T-helper 1 cell treated with Interleukin-12 subunit alpha and Interleukin-12 subunit beta and Interleukin-4 antibody, amounts not matched to agents 30 ng/mL and 1 ng/mL, for 36 hours (primary cell): ENCODE data around the gene LHFPL2. TPM values are rescaled to one million over a fixed set of nuclear protein-coding genes. Genes with fewer than 3 reads are reported as not detected.

Experiments used
- intact Hi-C: fragments of 100-400 bp; cut with micrococcal nuclease; formaldehyde crosslinking; loops from one replicate; pipeline ENCODE4 v1.15.1; 2024
- total RNA-seq: library from RNA; stranded (reverse); gene quantifications from 2 replicates; pipeline ENCODE4 v1.2.3, GENCODE V29; 2022

Gene LHFPL2
- total RNA-seq, 1 donor from 2014 or later: 0.25 TPM

DNA sequence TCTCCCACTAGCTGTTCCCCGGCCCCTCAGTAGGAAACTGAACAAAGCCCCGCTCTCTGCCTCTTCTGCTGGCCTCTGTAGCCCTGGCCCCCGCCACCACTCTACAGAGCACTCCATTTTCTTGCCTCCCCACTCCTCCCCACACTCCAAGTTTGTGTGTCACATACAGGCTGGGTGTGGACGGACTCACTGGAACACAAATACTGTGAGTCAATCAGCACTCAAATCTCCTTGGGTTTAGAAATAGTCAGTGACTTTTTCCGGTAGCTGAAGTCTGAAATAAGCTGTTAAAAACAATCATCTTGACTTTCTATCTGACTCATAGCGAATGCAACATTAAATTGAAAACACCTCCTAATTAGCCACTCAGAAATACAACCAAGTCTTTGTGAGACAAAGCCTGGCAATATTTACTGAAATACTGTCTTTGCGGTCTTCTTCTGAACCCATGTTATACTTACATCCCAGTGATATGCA lies 122.5 kb downstream of the LHFPL2 start:
- intact Hi-C loops: no loop called here

DNA sequence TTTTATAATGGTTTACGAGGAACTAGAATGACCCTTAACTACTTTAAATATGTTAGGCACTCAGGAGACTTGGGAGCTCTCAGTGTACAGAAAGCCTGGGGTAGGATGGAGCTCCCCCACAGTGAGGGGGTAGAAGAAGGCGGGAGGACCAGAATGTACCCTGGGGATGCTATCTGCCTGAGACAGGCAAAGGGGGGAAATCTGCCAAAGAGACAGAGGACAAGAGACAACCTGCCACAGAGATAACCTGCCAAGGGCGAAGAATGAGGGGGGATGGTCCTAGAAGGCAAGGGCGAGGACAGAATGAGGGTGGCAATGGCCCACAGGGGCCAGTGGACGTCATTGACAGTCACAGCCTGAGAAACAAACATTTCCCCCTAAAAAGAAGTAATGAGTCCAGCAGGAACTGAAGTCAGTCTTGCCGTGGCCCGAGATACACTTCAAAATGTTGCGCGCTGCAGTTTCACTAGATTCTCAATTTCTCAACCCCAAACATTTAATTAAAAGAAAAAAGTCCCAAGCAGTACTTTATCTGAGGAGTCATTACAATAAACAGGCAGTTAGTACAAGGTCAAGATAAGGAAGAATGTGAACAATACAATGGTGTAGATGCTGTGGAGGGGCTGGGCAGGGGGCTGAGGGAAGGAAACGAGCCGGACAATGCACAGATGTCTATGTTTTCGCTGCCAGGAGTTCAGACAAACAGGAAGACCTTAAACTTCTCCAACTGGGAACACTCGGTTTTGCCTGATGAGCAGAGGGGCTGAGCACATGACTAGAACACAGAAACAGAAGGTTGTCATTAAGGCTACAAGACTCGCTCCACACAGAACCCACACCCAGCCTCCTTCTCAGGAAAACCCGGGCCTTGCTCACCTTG lies 125.0 kb downstream of the LHFPL2 start:
- intact Hi-C loops: no loop called here

DNA sequence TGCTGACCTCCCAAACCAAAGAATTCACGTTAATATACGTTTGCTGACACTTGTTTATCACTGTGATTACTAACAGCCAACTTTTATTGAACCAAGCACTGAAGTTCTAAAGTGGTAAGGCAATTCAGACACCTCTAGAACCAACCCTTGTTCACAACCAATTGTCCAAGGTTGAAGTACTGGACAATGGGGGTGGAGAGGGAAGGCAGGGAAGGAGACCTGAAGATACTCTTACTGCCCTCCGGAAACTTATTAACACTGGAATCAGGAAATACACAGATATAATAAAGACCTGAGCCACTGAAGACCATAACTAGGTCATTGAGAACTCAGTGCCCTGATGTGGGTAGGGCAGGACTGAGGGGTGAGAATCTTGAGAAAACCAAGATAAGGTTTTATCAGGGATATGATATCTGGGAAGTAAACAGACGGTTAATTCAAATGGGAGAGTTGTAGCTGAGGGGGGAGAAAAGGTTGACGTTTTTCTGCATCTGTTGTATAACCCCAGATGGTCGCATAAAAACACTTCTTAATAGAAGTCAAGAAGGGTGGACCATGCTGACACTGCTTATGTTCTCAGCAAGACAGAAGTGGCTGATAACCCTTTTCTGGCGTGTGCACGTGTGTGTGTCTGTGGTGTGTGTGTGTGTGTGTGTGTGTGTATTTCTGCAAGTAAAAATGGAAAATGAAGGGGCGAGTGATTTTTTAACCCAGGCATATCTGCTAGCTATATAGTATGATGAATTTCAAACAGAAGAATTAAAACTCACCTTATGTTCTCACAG lies 125.9 kb downstream of the LHFPL2 start:
- intact Hi-C loops: no loop called here

DNA sequence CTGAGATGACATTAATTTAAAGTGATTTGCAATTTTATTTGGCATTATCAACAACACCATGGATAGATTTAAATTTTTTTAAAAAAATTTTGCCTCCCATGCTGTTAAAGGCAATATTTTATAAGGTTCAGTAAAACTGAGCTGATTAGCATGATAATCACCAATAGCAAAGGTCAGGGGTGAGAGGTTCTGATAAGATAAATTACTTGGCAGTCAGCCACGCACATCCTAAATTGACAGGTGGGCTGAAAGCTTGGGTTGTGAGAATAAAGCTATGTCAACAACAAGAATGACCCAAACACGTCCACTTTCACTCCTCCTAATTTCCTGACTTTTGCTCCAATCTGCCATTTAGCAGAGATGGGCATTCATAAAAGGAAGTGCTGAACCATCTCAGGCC lies 127.1 kb downstream of the LHFPL2 start:
- intact Hi-C loops: no loop called here

DNA sequence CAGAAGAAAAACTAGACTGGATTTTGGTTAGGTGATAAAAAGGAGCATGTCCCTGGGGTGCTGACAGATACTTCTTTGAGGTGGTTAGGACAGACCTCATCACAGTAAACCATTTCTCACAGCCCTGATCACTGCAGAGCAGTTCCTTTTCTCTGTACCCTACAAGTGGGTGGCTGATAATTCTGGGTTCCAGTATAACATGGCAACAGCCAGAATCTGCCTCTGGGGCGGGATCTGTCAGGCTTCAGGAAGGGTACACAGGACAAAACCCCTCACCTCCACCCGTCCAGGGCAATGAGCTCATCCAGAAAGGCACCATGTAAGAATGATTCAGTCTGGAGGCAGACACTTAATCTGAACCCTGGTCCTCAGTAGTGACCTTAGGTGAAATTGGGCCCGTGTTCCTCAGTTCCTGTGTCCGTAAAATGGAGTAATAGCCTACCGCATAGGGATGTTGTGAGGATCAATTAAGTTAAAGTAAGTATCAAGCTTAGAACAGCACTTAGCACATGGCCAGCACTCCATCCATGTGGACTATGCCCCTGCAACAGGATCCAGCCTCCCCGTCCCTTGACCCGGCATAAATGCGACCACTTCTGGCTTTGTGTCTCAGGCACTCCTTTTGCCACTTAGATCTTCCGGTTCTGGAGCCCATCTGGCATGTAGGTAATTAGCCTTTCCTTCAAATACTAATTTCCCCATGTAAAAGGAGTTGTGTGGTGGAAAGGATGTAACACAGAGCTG lies 129.2 kb downstream of the LHFPL2 start:
- intact Hi-C loops: no loop called here

DNA sequence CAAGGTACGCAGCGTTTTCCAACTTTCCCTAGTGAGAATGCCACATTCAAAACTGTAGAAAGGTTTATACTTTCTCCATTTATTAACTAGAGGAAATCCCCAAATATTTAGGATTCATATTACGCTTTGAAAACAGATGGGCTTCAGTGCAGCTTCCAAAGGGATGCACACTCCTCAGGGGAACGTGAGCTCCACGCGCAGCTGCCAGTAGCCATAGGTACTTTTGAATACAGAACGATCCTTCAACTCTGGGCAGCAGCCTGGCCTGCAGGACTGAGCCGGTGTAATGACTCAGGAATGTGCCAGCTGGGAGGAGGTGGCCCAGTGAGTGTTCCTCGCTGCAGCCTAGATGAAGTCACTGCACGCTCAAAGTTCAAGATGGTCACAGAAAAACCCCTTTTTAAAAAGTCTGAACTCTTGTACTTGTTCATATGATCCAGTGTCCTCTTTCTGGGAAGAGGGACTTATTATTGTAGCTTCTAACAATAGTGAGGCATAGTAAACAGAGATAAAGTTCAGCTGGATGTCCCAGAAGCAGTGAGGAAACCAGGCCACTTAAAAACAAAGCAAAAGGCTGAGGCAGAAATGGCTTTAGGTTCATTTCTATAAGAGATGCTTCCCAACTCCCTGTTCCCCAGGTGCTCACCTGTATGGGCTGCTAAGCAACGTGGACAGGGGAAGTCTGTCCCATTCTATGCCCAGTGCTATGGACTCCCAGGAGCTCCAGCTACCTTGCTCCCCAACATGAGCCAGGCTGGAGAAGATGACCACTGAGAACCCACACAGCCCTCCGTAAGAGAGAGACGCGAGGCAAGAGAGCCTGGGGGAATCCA lies 130.0 kb downstream of the LHFPL2 start:
- intact Hi-C loops: no loop called here

DNA sequence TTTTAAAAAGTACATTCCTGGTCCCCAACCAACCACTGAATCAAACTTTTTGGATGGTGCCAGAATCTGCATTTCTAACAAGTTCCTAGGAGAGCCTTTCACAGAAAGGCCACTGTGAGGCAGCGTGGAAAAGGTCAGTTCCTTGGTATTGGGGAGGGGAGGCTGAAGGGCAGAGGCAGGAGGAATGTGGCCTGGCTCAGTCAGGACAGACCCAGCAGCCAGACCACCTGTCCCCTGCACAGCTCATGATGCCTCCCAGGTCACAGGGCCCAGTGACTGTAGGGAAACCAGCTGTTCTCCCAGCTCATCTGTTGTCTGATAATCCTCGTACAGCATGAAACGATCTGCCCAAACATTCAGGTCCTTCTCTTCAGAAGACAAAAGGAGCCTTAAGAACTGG lies 132.9 kb downstream of the LHFPL2 start:
- intact Hi-C loops: no loop called here

DNA sequence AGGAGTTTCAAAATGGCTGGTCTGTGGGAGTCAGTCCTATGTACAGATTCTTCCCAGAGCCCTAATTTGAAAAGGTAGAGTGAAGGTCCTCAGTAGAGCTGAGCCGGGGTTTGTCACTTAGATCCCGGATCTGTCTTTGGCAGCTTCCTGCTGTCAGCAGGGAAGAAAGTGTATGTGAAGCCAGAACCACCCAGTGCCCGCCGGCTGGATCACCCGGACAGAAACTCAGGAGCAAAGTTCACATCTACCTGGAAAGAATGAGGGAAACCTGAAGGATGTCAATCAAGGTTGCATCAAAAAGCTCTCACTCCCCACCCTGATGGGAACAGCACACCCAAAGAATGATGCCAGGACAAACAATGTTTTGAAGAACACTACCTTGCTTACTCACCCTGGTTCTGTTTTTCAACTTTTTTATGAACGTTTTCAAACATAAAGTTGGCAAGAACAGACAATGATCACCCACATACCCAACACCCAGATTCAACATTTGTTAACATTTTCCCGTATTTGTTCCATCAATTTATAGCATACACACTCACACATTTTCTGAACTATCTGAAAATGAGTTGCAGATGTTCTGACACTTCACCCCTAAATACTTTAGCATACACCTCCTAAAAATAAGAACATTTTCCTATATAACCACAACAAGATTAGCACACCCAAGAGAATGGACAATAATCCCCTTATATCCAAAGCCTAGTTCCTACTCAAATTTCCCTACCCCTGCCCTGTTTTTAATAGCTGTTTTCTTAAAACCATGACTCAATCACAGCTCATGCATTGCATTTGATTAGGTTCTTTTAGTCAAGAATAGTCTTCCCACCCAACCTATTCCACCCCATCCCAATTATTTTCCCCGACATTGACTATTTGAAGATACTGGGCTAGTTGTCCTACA lies 133.9 kb downstream of the LHFPL2 start:
- intact Hi-C loops: no loop called here

DNA sequence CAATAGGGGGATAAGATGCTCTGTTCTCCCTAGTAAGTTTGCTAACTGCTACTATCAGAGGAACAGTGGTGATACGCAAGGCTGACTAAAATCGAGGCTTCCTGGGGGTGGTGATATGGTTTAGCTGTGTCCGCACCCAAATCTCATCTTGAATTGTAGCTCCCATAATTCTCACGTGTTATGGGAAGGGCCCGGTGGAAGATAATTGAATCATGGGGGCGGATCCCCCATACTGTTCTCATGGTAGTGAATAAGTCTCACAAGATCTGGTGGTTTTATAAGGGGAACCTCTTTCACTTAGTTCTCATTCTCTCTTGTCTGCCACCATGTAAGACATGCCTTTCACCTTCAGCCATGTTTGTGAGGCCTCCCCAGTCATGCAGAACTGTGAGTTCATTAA lies 135.1 kb downstream of the LHFPL2 start:
- intact Hi-C loops: no loop called here

DNA sequence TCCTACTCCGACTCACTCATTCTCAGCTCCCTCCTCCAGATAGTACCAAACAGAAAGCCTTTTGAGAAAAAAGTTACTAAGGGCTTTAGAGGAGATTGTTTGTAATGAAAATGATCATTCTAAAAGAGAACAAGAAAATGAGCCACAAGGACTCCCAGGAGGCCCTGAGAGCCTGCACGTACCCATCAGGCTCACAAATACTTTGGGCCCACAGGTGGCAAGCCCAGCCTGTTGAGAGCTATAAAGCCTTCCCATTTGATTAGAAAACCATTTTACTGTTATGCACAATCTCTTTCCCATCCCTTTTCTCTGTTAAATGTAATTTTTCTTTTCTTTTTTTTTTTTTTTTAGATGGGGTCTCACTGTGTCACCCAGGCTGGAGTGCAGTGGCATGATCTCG lies 136.1 kb downstream of the LHFPL2 start:
- intact Hi-C loops: no loop called here

DNA sequence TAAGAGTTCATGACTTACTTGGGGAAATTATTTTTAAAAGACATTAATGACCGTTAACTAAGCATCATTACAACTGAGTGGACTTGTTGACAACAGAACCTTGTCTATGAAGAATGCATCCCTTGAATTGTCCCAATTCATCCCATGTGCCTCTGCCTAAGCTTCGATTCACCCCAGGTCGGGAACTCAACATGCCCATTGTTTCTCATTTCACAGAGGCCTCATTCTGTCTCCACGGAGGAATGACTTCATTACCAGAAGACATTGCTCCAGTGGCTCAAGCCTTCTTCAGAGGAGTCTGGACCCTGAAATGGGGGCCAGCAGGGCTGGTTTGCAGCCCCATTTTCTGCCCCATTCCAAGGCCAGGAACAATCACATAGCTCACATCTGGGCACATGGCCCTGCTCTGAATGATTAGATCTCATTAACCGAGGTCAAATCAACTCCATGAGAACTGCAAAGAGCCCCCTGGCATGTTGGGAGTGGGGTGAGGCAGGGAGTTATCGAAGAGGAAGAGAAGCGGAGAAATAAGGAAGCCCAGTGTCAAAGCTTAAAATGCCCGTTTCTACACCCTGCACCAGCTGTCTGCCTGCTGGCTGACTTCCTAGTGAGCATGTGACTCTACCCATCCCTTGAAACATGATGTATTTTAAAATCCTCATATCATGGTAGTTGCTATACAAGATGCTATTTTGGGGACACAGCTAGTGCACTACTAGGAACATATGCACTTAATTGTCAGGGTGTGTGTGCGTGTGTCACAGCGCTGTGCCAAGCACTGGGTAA lies 137.3 kb downstream of the LHFPL2 start:
- intact Hi-C loops: no loop called here

DNA sequence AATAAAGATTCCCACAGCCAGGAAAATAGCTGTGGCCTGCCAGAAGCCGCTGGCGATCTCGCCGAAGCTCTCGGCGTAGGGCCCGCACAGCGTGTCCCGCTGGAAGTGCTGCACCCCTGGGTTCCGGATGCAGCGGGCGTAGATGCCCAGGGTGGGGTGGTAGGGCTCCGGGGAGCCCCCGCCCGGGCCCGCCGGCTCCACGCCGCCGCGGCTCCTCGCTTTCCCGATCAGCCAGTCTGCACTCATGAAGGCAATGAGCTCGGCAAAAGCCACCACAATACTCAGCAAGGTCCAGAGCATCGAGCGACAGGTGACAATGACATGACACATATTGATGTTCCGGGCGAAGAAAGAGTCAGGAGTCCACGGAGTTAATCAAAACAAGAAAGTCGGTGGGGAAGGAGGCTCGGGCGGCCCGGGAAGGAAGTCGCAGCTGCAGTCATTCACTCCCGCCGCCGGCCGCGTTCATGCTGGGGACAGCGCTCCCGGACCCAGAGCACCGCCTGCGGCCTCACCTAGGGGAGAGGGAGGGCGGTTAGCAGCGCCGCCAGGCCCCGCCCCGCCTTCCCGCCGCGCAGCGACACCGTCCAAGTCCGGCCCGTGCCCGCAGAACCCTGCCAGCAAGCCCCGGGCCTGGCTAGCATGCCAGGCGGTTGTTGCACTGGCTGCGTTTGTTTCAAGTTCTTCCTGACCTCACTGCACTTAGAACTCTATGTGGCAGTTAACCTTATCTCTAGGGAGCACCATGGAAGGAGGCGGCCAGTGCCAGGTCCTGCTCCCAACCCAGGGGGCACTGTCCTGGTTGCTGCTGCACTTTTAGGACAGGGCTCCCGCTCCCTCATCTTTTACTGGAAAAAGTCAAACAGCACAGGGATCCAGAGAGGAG lies 138.4 kb downstream of the LHFPL2 start:
- intact Hi-C loops: no loop called here

DNA sequence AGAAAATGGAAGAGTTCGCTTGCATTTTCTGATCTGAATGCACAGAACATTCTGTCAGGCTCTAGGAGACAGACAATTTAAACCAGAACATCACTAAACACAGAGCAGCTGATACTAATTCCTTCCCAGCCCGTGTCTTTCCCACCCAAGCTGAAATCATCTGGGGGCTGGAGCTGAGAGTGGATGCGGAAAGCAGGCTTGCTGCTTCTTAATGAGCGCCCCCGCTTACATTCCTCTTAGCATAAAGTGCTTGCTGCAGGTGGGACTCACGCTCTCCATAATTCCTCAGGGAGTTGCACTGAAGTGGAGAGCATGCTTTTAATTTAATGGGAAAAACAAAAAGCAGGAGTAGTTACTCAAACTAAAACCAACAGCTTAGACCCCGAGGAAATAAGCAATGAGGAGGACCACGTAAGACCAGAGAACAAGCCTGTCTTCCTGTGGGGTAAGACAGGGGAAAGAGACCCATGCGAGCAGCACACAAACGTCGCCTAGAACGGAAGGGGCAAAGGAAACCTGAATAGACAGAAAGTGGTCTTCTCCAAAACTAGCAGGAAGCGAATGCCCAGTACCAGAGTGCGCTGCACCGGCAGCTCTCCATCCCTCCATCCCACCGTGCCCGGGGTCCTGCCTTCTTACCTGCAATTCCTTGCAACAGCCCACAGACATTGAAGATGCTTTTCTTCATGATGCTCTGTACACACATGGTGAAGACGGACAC lies 139.3 kb downstream of the LHFPL2 start:
- intact Hi-C loops: no loop called here

DNA sequence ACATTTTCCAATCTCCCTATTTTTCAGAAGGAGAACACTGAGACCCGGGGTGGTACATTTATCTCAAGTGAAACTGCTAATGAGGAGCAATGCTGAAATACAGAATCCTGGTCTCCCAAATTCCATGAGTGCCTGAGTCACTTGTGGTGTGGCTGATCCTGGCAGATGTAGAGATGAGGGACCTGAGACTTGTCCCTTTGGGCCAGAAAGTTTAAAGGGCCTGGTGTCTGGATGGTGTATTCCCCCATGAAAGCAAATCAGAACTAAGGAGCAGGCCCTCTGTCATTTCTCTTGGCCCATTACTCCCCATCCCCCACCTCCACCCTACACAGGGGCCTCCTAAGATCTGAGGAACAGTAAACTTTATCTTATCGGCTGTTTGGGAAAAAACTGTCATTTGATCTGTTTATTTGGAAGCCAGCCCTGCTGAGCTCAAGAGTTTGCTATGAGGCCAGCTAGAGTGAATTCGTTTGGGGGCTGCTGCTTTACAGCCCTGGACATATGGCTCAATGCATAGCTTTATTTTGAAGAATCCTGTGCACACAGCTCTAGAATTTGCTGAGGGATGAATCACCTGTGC lies 140.3 kb downstream of the LHFPL2 start:
- intact Hi-C loops: no loop called here

DNA sequence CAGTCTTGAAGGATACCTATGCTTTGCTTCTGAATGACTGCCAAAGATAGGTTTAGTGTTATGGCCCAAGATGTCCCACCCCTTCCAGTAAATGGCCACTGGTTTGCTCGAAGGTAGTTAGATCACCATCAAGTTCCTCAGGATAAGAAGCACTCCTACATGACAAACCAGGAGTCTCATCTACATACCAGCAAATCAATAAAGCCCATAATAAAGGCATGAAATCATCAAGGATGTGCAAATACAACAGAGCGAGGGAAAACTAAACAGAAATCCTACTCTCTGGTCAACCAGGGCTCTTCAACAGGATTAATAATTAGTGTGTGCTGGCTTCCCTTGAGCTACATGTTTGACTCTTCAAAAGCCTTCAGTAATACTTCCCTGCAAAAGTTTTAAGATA lies 141.0 kb downstream of the LHFPL2 start:
- intact Hi-C loops: no loop called here

DNA sequence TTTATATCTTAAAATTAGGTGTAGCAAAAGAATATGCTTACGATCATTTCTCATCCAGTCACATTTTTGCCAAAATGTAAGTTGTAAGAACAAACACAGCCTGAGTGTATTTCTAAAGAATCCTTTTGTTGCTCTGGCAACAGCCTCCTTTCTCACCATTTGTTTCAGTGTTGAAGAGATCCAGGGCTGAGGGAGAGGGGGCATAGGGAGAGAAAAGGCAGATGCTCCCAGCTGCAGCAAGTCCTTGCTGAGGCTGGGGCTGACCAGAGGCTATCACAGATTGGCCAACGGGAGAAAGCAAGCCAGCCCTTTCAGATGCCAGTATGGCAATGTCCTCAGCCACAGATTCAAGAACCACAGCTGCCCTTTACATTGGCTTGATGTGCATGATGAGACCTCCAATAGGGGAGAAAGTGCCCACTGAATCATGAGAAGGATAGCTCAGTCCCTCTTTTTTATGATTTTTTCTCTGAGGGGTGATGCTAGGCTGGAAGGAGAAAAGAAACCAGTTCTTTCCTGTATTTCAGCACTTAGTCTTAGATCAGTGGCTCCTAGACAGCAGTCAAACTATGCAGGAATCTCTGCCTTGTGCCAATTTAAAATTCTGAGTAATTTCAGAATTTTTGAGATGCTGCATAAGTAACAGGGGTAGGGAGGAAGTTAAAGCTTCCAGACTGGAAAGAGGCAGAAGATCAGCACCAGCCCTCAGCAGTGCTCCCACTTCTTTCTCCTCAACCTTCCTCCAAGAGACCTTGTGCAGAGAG lies 142.1 kb downstream of the LHFPL2 start:
- intact Hi-C loops: no loop called here
